OCI-LY7 (cell line): ENCODE results near the gene LARGE1. TPM values are rescaled to one million over a fixed set of nuclear protein-coding genes. Genes with fewer than 3 reads are reported as not detected.

Experiments used
- BruUV-seq: library from RNA; stranded (reverse); fragments of 400-500 nt; replicated peaks from 2 replicates; lab custom pipeline; 2021; lab: Mats Ljungman, UMichigan
- CTCF ChIA-PET: fragments of 300-600 bp; sonication (Branson Sonifier 250); formaldehyde crosslinking; loops from one replicate; lab custom pipeline; 2022; ENCODE audit warnings: antibody characterized with exemption; ENCODE audit not compliant: unreplicated experiment; lab: Charles Lee
- POLR2A ChIA-PET: fragments of 300-600 bp; sonication (Branson Sonifier 250); formaldehyde crosslinking; loops from one replicate; lab custom pipeline; 2022; ENCODE audit warnings: antibody characterized with exemption; lab: Charles Lee
- DNase-seq: peaks from one replicate; pipeline ENCODE4 v3.0.0-alpha.2; 2015; ENCODE audit warnings: low spot score
- H2AFZ ChIP-seq: fragments of 200-600 bp; sonication (generic), shearing (Covaris generic); 2 replicates; pipeline ENCODE4 v1.6.1; 2014; ENCODE audit warnings: mild to moderate bottlenecking, antibody characterized with exemption, low read length, moderate library complexity
- H3K27ac ChIP-seq: fragments of 200-600 bp; sonication (generic); 2 replicates; pipeline ENCODE4 v1.5.1; 2014; ENCODE audit warnings: mixed run types, low read depth, mild to moderate bottlenecking, moderate library complexity, low read length, inconsistent platforms; ENCODE audit not compliant: poor library complexity, severe bottlenecking
- H3K36me3 ChIP-seq: fragments of 200-600 bp; sonication (generic); 2 replicates; pipeline ENCODE4 v1.6.1; 2014; ENCODE audit warnings: mild to moderate bottlenecking, antibody characterized with exemption, low read length, moderate library complexity, mixed read lengths; ENCODE audit not compliant: insufficient read depth
- H3K4me1 ChIP-seq: fragments of 200-600 bp; sonication (generic); 2 replicates; pipeline ENCODE4 v1.5.1; 2014; ENCODE audit warnings: mild to moderate bottlenecking, low read length; ENCODE audit not compliant: insufficient read depth, poor library complexity, severe bottlenecking
- H3K4me2 ChIP-seq: fragments of 200-600 bp; sonication (generic); 2 replicates; pipeline ENCODE4 v1.6.1; 2014; ENCODE audit warnings: mild to moderate bottlenecking, low read length
- H3K4me3 ChIP-seq: fragments of 200-600 bp; sonication (generic); 2 replicates; pipeline ENCODE4 v1.5.1; 2014; ENCODE audit warnings: mild to moderate bottlenecking, low read depth, low read length; ENCODE audit not compliant: poor library complexity, severe bottlenecking
- H3K79me2 ChIP-seq: fragments of 200-600 bp; sonication (generic); 2 replicates; pipeline ENCODE4 v1.6.1; 2016; ENCODE audit warnings: low read depth, mild to moderate bottlenecking, low read length, moderate library complexity, mixed read lengths; ENCODE audit not compliant: insufficient read depth
- H3K9me2 ChIP-seq: fragments of 200-600 bp; sonication (generic); 2 replicates; pipeline ENCODE4 v1.6.1; 2016; ENCODE audit warnings: mild to moderate bottlenecking, low read length, mixed read lengths; ENCODE audit not compliant: insufficient read depth
- H3K9me3 ChIP-seq: fragments of 200-600 bp; sonication (generic); 2 replicates; pipeline ENCODE4 v1.6.1; 2014; ENCODE audit warnings: mild to moderate bottlenecking, mixed run types, low read length, mixed read lengths
- H4K20me1 ChIP-seq: fragments of 200-600 bp; sonication (generic); 2 replicates; pipeline ENCODE4 v1.6.1; 2014; ENCODE audit warnings: mild to moderate bottlenecking, antibody characterized with exemption, low read length, moderate library complexity, mixed read lengths; ENCODE audit not compliant: insufficient read depth
- EZH2phosphoT487 ChIP-seq: fragments of 200-600 bp; sonication (generic); IDR thresholded peaks from 2 replicates; pipeline ENCODE4 v1.6.1; 2018; ENCODE audit warnings: low read depth, borderline replicate concordance, mild to moderate bottlenecking, mixed run types, antibody characterized with exemption, low read length, moderate library complexity, mixed read lengths
- intact Hi-C: fragments of 100-400 bp; cut with micrococcal nuclease; formaldehyde crosslinking; loops from one replicate; pipeline ENCODE4 v1.10.0; 2022; ENCODE audit not compliant: unreplicated experiment
- total RNA-seq, 2 experiments: library from RNA; depleted of rRNA in 1 of 2; stranded (reverse); fragments of >200 nt in 1 of 2; shearing (Covaris generic) in 1 of 2; gene quantifications; 2 replicates each; pipeline ENCODE4 v1.2.3, GENCODE V29; 2014 to 2022
- TF ChIP-seq, protein P1 (sequence below): fragments of 200-600 bp; sonication (generic); conservative IDR thresholded peaks from 2 replicates; pipeline ENCODE4 v1.5.1; 2014; ENCODE audit warnings: mild to moderate bottlenecking, antibody characterized with exemption, low read length, moderate library complexity, mixed read lengths

LARGE1 gene
- total RNA-seq, 2 experiments from 2014 or later = 31.5 to 31.9 TPM

DNA sequence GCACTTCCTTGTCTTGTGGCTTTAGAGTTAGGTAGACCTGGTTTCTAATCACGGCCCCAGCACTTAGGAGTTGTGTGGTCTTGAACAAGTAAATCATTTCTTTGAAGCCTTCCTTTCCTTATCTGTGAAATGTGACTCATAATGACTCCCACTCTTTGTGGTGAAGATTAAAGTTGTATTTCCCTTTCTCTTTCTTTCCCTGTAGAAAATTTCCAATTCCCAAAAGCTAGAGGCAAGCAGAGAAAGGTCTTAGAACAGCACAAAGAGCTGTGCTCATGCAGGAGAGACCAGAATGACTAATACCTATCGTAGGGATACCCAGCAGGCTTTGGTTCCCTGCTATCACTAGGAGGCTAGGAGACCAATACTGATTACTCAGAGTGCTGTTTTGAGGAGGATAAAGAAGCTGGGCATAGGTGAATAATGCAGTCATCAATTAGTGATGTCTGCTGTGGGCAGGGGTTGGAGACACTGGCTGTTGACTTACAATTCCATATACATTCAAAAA, 591.4 kb downstream of the LARGE1 start:
- Histone ChIP-seq H3K4me2 (no peak overlapping the region), H3K36me3 (no peaks in the 10 kb centered on the region), H3K4me3 (no peak overlapping the region), H3K79me2 (no peaks in the 10 kb centered on the region), H3K27ac (no peak overlapping the region), H3K4me1 (peaks cover 41% of the 10 kb centered on the region), H3K9me2 (no peaks in the 10 kb centered on the region), H2AFZ (no peak overlapping the region), H4K20me1 (no peaks in the 10 kb centered on the region), H3K9me3 (no peaks in the 10 kb centered on the region)
- TF ChIP-seq, protein P1, sequence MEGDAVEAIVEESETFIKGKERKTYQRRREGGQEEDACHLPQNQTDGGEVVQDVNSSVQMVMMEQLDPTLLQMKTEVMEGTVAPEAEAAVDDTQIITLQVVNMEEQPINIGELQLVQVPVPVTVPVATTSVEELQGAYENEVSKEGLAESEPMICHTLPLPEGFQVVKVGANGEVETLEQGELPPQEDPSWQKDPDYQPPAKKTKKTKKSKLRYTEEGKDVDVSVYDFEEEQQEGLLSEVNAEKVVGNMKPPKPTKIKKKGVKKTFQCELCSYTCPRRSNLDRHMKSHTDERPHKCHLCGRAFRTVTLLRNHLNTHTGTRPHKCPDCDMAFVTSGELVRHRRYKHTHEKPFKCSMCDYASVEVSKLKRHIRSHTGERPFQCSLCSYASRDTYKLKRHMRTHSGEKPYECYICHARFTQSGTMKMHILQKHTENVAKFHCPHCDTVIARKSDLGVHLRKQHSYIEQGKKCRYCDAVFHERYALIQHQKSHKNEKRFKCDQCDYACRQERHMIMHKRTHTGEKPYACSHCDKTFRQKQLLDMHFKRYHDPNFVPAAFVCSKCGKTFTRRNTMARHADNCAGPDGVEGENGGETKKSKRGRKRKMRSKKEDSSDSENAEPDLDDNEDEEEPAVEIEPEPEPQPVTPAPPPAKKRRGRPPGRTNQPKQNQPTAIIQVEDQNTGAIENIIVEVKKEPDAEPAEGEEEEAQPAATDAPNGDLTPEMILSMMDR = no peak
- no peak for TF ChIP-seq EZH2phosphoT487
- no peak for DNase-seq
- no TSS peak for BruUV-seq
- ChIA-PET POLR2A (interaction anchor here (0.6 to 0.8 kb wide), 3 partner anchors 12 to 189 kb away, joined by 4 to 5 read pairs (median 4); no protein-coding TSS in a partner anchor), CTCF (no interaction called here)
- intact Hi-C loops = loop anchor here (5.0 kb wide), 1 partner anchor 513 kb away; no protein-coding TSS in a partner anchor

DNA sequence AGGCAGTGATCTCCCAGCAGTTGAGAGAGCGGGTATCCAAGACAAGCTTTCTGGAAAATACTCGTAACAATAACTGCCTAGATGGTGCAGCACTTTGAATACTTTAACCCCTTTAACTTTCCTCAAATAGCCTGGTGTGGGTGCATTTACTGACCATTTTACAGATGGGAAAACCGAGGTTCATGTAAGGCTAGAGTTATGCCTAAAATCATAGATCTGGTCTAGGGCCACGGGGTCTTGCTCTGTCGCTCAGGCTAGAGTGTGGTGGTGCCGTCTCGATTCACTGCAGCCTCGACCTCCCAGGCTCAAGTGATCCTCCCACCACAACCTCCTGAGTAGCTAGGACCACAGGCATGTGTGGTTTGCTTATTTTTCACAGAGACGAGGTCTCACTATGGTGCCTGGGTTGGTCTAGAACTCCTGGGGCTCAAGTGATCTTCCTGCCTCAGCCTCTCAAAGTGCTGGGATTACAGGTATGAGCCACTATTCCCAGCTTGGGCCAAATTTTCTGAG, 592.9 kb downstream of the LARGE1 start:
- no peaks in the 10 kb centered on the region for H3K79me2 ChIP-seq
- no peaks in the 10 kb centered on the region for H4K20me1 ChIP-seq
- H3K9me3 ChIP-seq = no peaks in the 10 kb centered on the region
- no peak overlapping the region for H3K4me2 ChIP-seq
- no peaks in the 10 kb centered on the region for H3K36me3 ChIP-seq
- TF ChIP-seq, protein P1 = no peak
- no peak for TF ChIP-seq EZH2phosphoT487
- no TSS peak for BruUV-seq
- H3K4me3 ChIP-seq = no peak overlapping the region
- no peak for DNase-seq
- intact Hi-C loops = loop anchor here (5.0 kb wide), 1 partner anchor 515 kb away; no protein-coding TSS in a partner anchor
- no peak overlapping the region for H2AFZ ChIP-seq
- H3K9me2 ChIP-seq = no peaks in the 10 kb centered on the region
- CTCF ChIA-PET = no interaction called here
- H3K4me1 ChIP-seq = peaks cover 41% of the 10 kb centered on the region
- no peak overlapping the region for H3K27ac ChIP-seq
- POLR2A ChIA-PET = interaction anchor here (1.7 to 4.0 kb wide), 2 partner anchors 12 to 26 kb away, joined by 7 to 21 read pairs; no protein-coding TSS in a partner anchor
